GM12874 (cell line): Measurements from ENCODE around the gene ERG28.

Experiments
- CTCF ChIP-seq: IDR thresholded peaks from 2 replicates; pipeline ENCODE4 v1.5.1; 2011; ENCODE audit warnings: low read depth, mild to moderate bottlenecking, control low read depth, low read length, moderate library complexity; ENCODE audit not compliant: insufficient read depth

The ERG28 gene

GRCh38 chr14:75619548-75619947 lies 41.1 kb downstream of the ERG28 start:
- TF ChIP-seq CTCF, result no peak

GRCh38 chr14:75615200-75615599 lies 45.5 kb downstream of the ERG28 start:
- no peak for TF ChIP-seq CTCF

GRCh38 chr14:75614179-75614578 lies 46.5 kb downstream of the ERG28 start:
- TF ChIP-seq CTCF, result no peak

GRCh38 chr14:75612157-75612556 lies 48.5 kb downstream of the ERG28 start:
- no peak for TF ChIP-seq CTCF

- no peak for TF ChIP-seq CTCF
These were observed 49.8 kb downstream of the ERG28 start for GRCh38 chr14:75610834-75611233.

- TF ChIP-seq CTCF, result no peak
These were observed 50.8 kb downstream of the ERG28 start for GRCh38 chr14:75609606-75610475.

GRCh38 chr14:75609116-75609515 lies 51.6 kb downstream of the ERG28 start:
- TF ChIP-seq CTCF, result no peak
